NCI-H82 treated with DMSO at 0.1 percent for 48 hours (cell line): ENCODE measurements around the gene LCK.

Source experiments
- DNase-seq: peaks from one replicate; lab custom pipeline; 2025; ENCODE audit not compliant: unreplicated experiment; lab: John Stamatoyannopoulos, UW

The LCK gene

GRCh38 chr1:32318127-32318869 is 67.2 kb downstream of the LCK start:
- DNase-seq, result no peak

- DNase-seq, result no peak
Measured at GRCh38 chr1:32321712-32322291, 70.7 kb downstream of the LCK start.

GRCh38 chr1:32327204-32327603 is 76.1 kb downstream of the LCK start:
- DNase-seq, result no peak

GRCh38 chr1:32329931-32330466 is 78.9 kb downstream of the LCK start:
- no peak for DNase-seq

GRCh38 chr1:32330558-32331151 is 79.6 kb downstream of the LCK start:
- no peak for DNase-seq

GRCh38 chr1:32331549-32331948 is 80.5 kb downstream of the LCK start:
- DNase-seq, result no peak

GRCh38 chr1:32332290-32333079 is 81.4 kb downstream of the LCK start:
- DNase-seq, result no peak

GRCh38 chr1:32333251-32333963 is 82.3 kb downstream of the LCK start:
- DNase-seq, result no peak

- DNase-seq, result no peak
Measured at GRCh38 chr1:32334274-32334861, 83.3 kb downstream of the LCK start.

GRCh38 chr1:32334864-32335534 is 83.9 kb downstream of the LCK start:
- no peak for DNase-seq

GRCh38 chr1:32335535-32335789 is 84.4 kb downstream of the LCK start:
- no peak for DNase-seq
